GM12872 (cell line): ENCODE data around the gene RNF224.

ENCODE experiments used
- CTCF ChIP-seq: IDR thresholded peaks from 3 replicates; pipeline ENCODE4 v1.5.1; 2011; ENCODE audit warnings: low read depth, mild to moderate bottlenecking, low read length, moderate library complexity; ENCODE audit not compliant: insufficient read depth

The RNF224 gene

GRCh38 chr9:137222190-137223077 is 4.9 kb upstream of the RNF224 start, which contains the start of gene RNF208:
Gene RNF208 (minus strand): TSS chr9:137222240. CDS start chr9:137221212, 1,028 bp downstream.
- TF ChIP-seq CTCF: no peak

GRCh38 chr9:137223078-137223970 is 4.0 kb upstream of the RNF224 start:
- no peak for TF ChIP-seq CTCF

GRCh38 chr9:137224830-137225694 is 2.2 kb upstream of the RNF224 start, which contains the start of gene CYSRT1:
Gene CYSRT1 (plus strand): TSS chr9:137225174. CDS start chr9:137225622, 448 bp downstream.
- no peak for TF ChIP-seq CTCF

- no peak for TF ChIP-seq CTCF
Observed at GRCh38 chr9:137225699-137226331, 1.5 kb upstream of the RNF224 start.

- no peak for TF ChIP-seq CTCF
Observed at GRCh38 chr9:137226338-137227053, 806 bp upstream of the RNF224 start.

- TF ChIP-seq CTCF: no peak
Observed at GRCh38 chr9:137227853-137228505, 677 bp downstream of the RNF224 start.
